GM12878 (cell line): ENCODE measurements around the gene MYT1. TPM values are rescaled to one million over a fixed set of nuclear protein-coding genes. Genes with fewer than 3 reads are reported as not detected.

Source experiments
- ATAC-seq: fragments of 200-7000 bp; cut with Tn5 transposase; 3 replicates; pipeline ENCODE4 v1.9.1; 2020; ENCODE audit warnings: mild to moderate bottlenecking, moderate library complexity
- BruUV-seq: library from RNA; stranded (reverse); fragments of 400-500 nt; replicated peaks from 2 replicates; lab custom pipeline; 2021; lab: Mats Ljungman, UMichigan
- CTCF ChIA-PET: fragments of 300-600 bp; sonication (Branson Sonifier 250); formaldehyde crosslinking; extraction: SDS; loops from one replicate; lab custom pipeline; 2021; ENCODE audit warnings: inconsistent platforms; lab: Yijun Ruan, JAX
- POLR2A ChIA-PET: fragments of 350-600 bp; formaldehyde crosslinking; extraction: SDS; loops from one replicate; lab custom pipeline; 2021; ENCODE audit warnings: inconsistent platforms; lab: Charles Lee
- RAD21 ChIA-PET: fragments of 300-600 bp; sonication (Branson Sonifier 250); formaldehyde crosslinking; loops from one replicate; lab custom pipeline; 2023; ENCODE audit warnings: antibody characterized with exemption; ENCODE audit not compliant: unreplicated experiment; lab: Charles Lee
- SMC1A ChIA-PET: fragments of 300-600 bp; sonication (Branson Sonifier 250); formaldehyde crosslinking; loops from one replicate; lab custom pipeline; 2023; ENCODE audit not compliant: unreplicated experiment, uncharacterized antibody; lab: Charles Lee
- DNase-seq: peaks from one replicate; pipeline ENCODE4 v3.0.0-alpha.2; 2011; ENCODE audit warnings: low read depth, low spot score
- FAIRE-seq: peaks from 3 replicates; lab custom pipeline; 2011; peaks lifted over from hg19 to GRCh38; lab: Jason Lieb, UNC
- H2AFZ ChIP-seq: 2 replicates; pipeline ENCODE4 v1.6.0; 2011; ENCODE audit warnings: low read depth, low read length, control low read depth; ENCODE audit not compliant: control insufficient read depth
- H3K27ac ChIP-seq: 2 replicates; pipeline ENCODE4 v1.5.1; 2011; ENCODE audit warnings: control low read depth; ENCODE audit not compliant: control insufficient read depth, insufficient read depth
- H3K27me3 ChIP-seq, 2 experiments: replicated peaks in 1 of 2; 2 replicates each; pipeline versions ENCODE4 v1.6.0 to v1.6.1; 2011; ENCODE audit warnings: low read length in 1 of 2; ENCODE audit not compliant: control insufficient read depth in 2 of 2, insufficient read depth in 2 of 2
- H3K36me3 ChIP-seq, 2 experiments: 2 replicates each; pipeline ENCODE4 v1.5.1; 2011; ENCODE audit warnings: low read length in 1 of 2; ENCODE audit not compliant: control insufficient read depth in 2 of 2, insufficient read depth in 2 of 2
- H3K4me1 ChIP-seq: 2 replicates; pipeline ENCODE4 v1.6.1; 2011; ENCODE audit warnings: mild to moderate bottlenecking, low read length, moderate library complexity, mixed read lengths; ENCODE audit not compliant: control insufficient read depth, insufficient read depth
- H3K4me2 ChIP-seq: 2 replicates; pipeline ENCODE4 v1.6.0; 2011; ENCODE audit warnings: control low read depth; ENCODE audit not compliant: control insufficient read depth, insufficient read depth
- H3K4me3 ChIP-seq: fragments of 200-600 bp; sonication (generic); 2 replicates; pipeline ENCODE4 v1.5.1; 2016
- H3K79me2 ChIP-seq: 2 replicates; pipeline ENCODE4 v1.6.0; 2011; ENCODE audit warnings: low read length; ENCODE audit not compliant: control insufficient read depth, insufficient read depth
- H3K9ac ChIP-seq: 2 replicates; pipeline ENCODE4 v1.8.0; 2011; ENCODE audit warnings: low read length, control low read depth, mixed read lengths; ENCODE audit not compliant: control insufficient read depth, insufficient read depth
- H3K9me3 ChIP-seq: replicated peaks from 3 replicates; pipeline ENCODE4 v1.5.1; 2011; ENCODE audit warnings: mild to moderate bottlenecking, low read length; ENCODE audit not compliant: control insufficient read depth, insufficient read depth
- H4K20me1 ChIP-seq: 2 replicates; pipeline ENCODE4 v1.6.0; 2011; ENCODE audit not compliant: control insufficient read depth, insufficient read depth
- BCL3 ChIP-seq: IDR thresholded peaks from 2 replicates; pipeline ENCODE4 v1.6.1; 2011; ENCODE audit warnings: borderline replicate concordance, low read depth, mild to moderate bottlenecking, moderate library complexity, low read length; ENCODE audit not compliant: insufficient read depth, poor library complexity, severe bottlenecking
- CBX3 ChIP-seq: fragments of 200-600 bp; sonication (generic); IDR thresholded peaks from 2 replicates; pipeline ENCODE4 v1.6.1; 2016; ENCODE audit warnings: low read depth, borderline replicate concordance
- CBX5 ChIP-seq: sonication (generic); IDR thresholded peaks from 2 replicates; pipeline ENCODE4 v1.6.1; 2016; ENCODE audit warnings: low read depth, moderate library complexity, mild to moderate bottlenecking, inconsistent platforms
- CEBPB ChIP-seq, 2 experiments: fragments of 150-350 bp in 1 of 2; IDR thresholded peaks; 2 replicates each; pipeline ENCODE4 v1.6.1; 2012 to 2014; ENCODE audit warnings: low read depth in 2 of 2, low read length in 2 of 2, borderline replicate concordance in 1 of 2, inconsistent platforms in 1 of 2
- ESRRA ChIP-seq: IDR thresholded peaks from 2 replicates; pipeline ENCODE4 v1.6.1; 2012; ENCODE audit warnings: mild to moderate bottlenecking, low read length, improper control_type of control experiment
- IKZF2 ChIP-seq, 2 experiments: fragments of 450-650 bp; IDR thresholded peaks; 2 replicates each; pipeline ENCODE4 v1.6.1; 2017; ENCODE audit warnings: mild to moderate bottlenecking in 2 of 2, moderate library complexity in 2 of 2
- LARP7 ChIP-seq: fragments of 450-650 bp; IDR thresholded peaks from 2 replicates; pipeline ENCODE4 v1.6.1; 2017; ENCODE audit warnings: mild to moderate bottlenecking
- MTA2 ChIP-seq: fragments of 450-650 bp; IDR thresholded peaks from 2 replicates; pipeline ENCODE4 v1.6.1; 2016; ENCODE audit warnings: low read depth, mild to moderate bottlenecking, moderate library complexity
- NR2C2 ChIP-seq: IDR thresholded peaks from 2 replicates; pipeline ENCODE4 v1.6.1; 2011; ENCODE audit warnings: borderline replicate concordance, low read depth; ENCODE audit not compliant: control insufficient read depth, insufficient read length
- SMAD5 ChIP-seq: IDR thresholded peaks from 2 replicates; pipeline ENCODE4 v1.6.1; 2016; ENCODE audit warnings: antibody characterized with exemption, low read depth
- SMC3 ChIP-seq: IDR thresholded peaks from 2 replicates; pipeline ENCODE4 v1.6.1; 2011; ENCODE audit warnings: low read length, improper control_type of control experiment, borderline replicate concordance
- SREBF2 ChIP-seq: IDR thresholded peaks from 2 replicates; pipeline ENCODE4 v1.6.1; 2012; ENCODE audit warnings: mild to moderate bottlenecking, low read length
- WRNIP1 ChIP-seq: IDR thresholded peaks from 2 replicates; pipeline ENCODE4 v1.6.1; 2011; ENCODE audit warnings: low read depth, low read length, improper control_type of control experiment, borderline replicate concordance
- WGBS: methylation state at CpG from one replicate; pipeline ENCODE4 v1.1.6; 2016; ENCODE audit warnings: low lambda C conversion rate; ENCODE audit not compliant: insufficient replicate concordance, insufficient coverage; ENCODE audit errors: missing lambda C conversion rate; 5-methylcytosine and 5-hydroxymethylcytosine counted together
- in situ Hi-C: fragments of 300-500 bp; cut with MboI; formaldehyde crosslinking; loops from 9 replicates; pipeline ENCODE4 v1.14.3; 2018; ENCODE audit warnings: mixed read lengths
- intact Hi-C: fragments of 100-400 bp; cut with micrococcal nuclease; formaldehyde crosslinking; loops from one replicate; pipeline ENCODE4 v1.14.2; 2022; ENCODE audit not compliant: unreplicated experiment
- polyA plus RNA-seq, 11 experiments: library from polyadenylated mRNA; depleted of rRNA in 4 of 11; unstranded in 6 of 11; stranded (reverse) in 5 of 11; fragments of >200 nt; fragmentation: Nextera tagmentation in 4 of 11; fragmentation: Illumina TruSeq in 1 of 11; extraction: Ambion mirVana in 4 of 11; extraction: Trizol in 1 of 11; gene quantifications; 1 replicate in 1 of 11; 2 replicates in 10 of 11; pipeline versions ENCODE4 v1.2.1 to v1.2.3, GENCODE V29; 2011 to 2016; ENCODE audit warnings: inconsistent platforms in 2 of 11, missing spikeins in 2 of 11, low read depth in 1 of 11
- total RNA-seq, 4 experiments: library from RNA; depleted of rRNA in 3 of 4; stranded (reverse); fragments of >200 nt in 3 of 4; fragmentation: Illumina TruSeq in 1 of 4; extraction: Trizol in 1 of 4; gene quantifications; 2 replicates each; pipeline versions ENCODE4 v1.2.1 to v1.2.3, GENCODE V29; 2013 to 2021
- TF ChIP-seq, protein P1 (sequence below): fragments of 450-650 bp; formaldehyde crosslinking; IDR thresholded peaks from 2 replicates; pipeline ENCODE4 v1.5.0; 2022; ENCODE audit warnings: mild to moderate bottlenecking, missing genetic modification characterization

MYT1 gene
- total and polyA plus RNA-seq, 10 of the 15 experiments (the other 5 are each of a cell fraction or from before 2014, with no cell fraction given): 0.01 to 0.10 TPM; not detected in 8

- H3K9ac ChIP-seq: no peak overlapping the region
- no peak overlapping the region for H2AFZ ChIP-seq
- ChIA-PET POLR2A (no interaction called here), CTCF (no interaction called here), RAD21 (interaction anchor here (0.7 kb wide), 1 partner anchor 47 kb away, joined by 5 read pairs; no protein-coding TSS in a partner anchor), SMC1A (no interaction called here)
- no peak overlapping the region for H3K4me2 ChIP-seq
- H3K79me2 ChIP-seq: no peaks in the 10 kb centered on the region
- no peak overlapping the region for H3K4me3 ChIP-seq
- no peak overlapping the region for H3K27ac ChIP-seq
- TF ChIP-seq IKZF2 (IDR thresholded peaks at IDR 0.05) (no peak), LARP7 (no peak), CBX3 (no peak), SMAD5 (no peak), NR2C2 (no peak), WRNIP1 (no peak), SREBF2 (no peak), MTA2 (no peak), CEBPB (IDR thresholded peaks at IDR 0.05; ENCODE audit: borderline replicate concordance in 1 of 2, low read depth in 2 of 2, low read length in 2 of 2) (no peak), ESRRA (no peak), SMC3 (no peak), BCL3 (no peak), CBX5 (no peak)
- TF ChIP-seq, protein P1, sequence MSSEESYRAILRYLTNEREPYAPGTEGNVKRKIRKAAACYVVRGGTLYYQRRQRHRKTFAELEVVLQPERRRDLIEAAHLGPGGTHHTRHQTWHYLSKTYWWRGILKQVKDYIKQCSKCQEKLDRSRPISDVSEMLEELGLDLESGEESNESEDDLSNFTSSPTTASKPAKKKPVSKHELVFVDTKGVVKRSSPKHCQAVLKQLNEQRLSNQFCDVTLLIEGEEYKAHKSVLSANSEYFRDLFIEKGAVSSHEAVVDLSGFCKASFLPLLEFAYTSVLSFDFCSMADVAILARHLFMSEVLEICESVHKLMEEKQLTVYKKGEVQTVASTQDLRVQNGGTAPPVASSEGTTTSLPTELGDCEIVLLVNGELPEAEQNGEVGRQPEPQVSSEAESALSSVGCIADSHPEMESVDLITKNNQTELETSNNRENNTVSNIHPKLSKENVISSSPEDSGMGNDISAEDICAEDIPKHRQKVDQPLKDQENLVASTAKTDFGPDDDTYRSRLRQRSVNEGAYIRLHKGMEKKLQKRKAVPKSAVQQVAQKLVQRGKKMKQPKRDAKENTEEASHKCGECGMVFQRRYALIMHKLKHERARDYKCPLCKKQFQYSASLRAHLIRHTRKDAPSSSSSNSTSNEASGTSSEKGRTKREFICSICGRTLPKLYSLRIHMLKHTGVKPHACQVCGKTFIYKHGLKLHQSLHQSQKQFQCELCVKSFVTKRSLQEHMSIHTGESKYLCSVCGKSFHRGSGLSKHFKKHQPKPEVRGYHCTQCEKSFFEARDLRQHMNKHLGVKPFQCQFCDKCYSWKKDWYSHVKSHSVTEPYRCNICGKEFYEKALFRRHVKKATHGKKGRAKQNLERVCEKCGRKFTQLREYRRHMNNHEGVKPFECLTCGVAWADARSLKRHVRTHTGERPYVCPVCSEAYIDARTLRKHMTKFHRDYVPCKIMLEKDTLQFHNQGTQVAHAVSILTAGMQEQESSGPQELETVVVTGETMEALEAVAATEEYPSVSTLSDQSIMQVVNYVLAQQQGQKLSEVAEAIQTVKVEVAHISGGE (CRISPR knock-in tag): no peak
- BruUV-seq: no TSS peak
- H3K36me3 ChIP-seq: no peaks in the 10 kb centered on the region
- intact Hi-C loops (no loop called here), in situ Hi-C loops (no loop called here)
- ATAC-seq (no peak), DNase-seq (no peak), FAIRE-seq (no peak)
- H4K20me1 ChIP-seq: no peaks in the 10 kb centered on the region
- no peaks in the 10 kb centered on the region; a peak in 1 of 4 replicates for H3K27me3 ChIP-seq
- no peaks in the 10 kb centered on the region for H3K4me1 ChIP-seq
- 30% methylated on average over 5 of the region's 5 CpGs for WGBS
- no peaks in the 10 kb centered on the region for H3K9me3 ChIP-seq
Measured at GRCh38 chr20:64130271-64130670, 34.0 kb upstream of the MYT1 start.
